HuH-7 (cell line): ENCODE data around the gene KIAA0513.
"Not testable (repeated sequence)": the region's sequence is repeated elsewhere in the genome, so short reads cannot be mapped to it uniquely, and the experiment has no call there.

ENCODE experiments used
- DNase-seq: peaks from one replicate; pipeline ENCODE4 v3.0.0; 2011; ENCODE audit warnings: low spot score

Gene KIAA0513

GRCh38 chr16:85051067-85051581, 23.5 kb downstream of the KIAA0513 start:
- DNase-seq, result no peak

- DNase-seq, result no peak
Observed at GRCh38 chr16:85051683-85052082, 24.1 kb downstream of the KIAA0513 start.

DNA sequence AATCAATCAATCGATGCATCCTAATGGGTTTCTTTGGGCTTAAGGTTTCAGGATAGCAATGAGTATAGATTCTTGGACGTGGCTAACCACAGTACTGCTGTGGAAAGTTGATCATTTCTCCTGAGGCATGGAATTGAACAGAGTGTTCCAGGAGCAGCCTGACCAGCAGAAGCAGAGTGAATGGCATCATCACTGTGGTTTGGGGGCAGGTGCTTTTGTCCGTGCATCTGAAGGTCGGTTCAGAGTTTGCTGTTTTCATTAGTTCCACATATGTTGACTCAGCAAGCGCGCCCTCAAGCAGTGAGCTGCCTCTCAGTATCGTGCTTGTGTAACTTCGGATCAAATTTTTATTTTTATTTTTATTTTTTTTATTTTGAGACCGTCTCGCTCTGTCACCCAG, 24.9 kb downstream of the KIAA0513 start:
- DNase-seq, result no peak

DNA sequence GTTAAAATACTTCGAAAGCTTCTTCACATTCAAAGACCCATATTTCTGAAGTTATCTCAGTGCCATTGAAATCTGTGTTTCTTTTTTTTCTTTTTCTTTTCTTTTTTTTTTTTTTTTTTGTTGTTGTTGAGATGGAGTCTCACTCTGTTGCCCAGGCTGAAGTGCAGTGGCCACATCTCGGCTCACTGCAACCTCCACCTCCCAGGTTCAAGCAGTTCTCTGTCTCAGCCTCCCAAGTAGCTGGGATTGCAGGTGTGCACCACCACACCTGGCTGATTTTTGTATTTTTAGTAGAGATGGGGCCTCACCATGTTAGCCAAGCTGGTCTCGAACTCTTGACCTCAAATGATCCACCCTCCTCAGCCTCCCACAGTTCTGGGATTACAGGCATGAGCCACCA, 26.7 kb downstream of the KIAA0513 start:
- not testable (repeated sequence) for DNase-seq

DNA sequence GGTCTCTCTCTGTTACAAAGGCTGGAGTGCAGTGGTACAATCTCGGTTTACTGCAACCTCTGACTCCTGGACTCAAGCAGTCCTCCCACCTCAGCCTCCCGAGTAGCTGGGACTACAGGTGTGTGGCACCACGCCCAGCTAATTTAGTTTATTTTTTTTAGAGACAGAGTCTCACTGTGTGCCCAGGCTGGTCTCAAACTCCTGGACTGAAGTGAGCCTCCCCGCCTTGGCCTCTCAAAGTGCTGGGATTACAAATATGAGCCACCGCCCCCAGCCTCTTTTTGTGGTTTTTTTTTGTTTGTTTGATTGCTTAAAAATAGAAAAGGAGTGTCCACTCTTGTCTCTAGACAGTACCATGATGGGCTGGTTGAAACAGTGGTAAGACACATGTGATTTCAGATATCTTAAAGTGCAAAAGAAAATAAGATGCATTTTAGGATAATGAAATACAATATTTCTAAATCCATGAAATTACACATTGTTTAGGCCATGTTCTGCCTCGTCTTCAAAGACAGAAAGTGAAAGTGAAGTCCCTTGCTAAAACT, 27.4 kb downstream of the KIAA0513 start:
- DNase-seq, result no peak

- no peak for DNase-seq
Observed at GRCh38 chr16:85055493-85056210, 28.1 kb downstream of the KIAA0513 start.

GRCh38 chr16:85056211-85056748, 28.7 kb downstream of the KIAA0513 start:
- peak; percentile 46 for DNase-seq

DNA sequence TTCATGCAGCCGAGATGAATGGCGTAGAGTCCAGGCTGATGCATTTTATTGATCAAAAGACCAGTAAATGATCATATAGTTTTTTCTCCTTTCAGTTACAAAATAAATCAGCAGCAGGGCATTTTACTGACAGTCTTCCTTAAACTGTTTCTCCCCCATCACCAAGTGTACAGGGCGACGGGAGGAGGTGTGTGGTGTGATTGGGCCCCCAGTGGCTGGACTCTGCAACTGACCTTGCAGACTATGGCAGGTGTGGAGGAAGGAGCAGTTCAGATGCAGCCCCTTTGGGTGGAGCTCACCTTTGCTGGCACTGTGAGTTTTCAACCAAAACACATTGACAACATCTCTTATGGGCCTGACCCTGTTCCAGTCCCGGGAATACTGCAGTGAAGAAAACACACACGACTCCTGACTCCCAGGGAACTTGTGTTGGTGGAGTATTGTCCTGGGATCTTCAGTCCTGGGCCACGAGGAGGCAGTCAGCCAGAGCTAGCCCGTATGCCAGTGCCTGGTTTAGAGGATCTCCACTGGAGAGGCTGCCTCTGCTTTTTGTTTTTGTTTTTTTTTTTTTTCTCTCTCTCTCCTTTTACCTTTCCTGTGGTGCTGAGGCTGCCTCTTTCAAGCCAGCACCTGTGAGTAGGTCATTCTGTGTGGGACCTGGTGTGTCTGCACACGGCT, 29.8 kb downstream of the KIAA0513 start:
- DNase-seq, result peak; percentile 70

DNA sequence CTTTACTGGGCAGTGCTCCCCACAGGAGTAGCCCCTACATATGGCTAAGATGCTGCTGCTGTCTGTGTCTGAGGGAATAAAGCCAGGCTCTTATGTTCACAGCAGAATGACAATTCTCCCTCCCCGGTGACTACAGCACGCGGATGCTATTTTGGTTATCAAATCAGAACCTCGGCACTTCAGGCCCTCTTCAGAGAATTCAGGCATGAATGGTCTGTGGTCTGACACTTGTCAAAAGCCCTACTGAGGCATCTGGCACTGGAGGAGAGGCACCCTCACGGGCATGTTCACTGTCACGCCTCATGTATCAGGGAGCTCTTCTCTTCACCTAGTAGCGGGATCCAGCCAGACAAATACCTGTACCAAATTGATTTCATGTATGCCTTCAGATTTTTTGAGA, 30.4 kb downstream of the KIAA0513 start:
- DNase-seq, result no peak

GRCh38 chr16:85058909-85059308, 31.3 kb downstream of the KIAA0513 start:
- DNase-seq, result no peak

GRCh38 chr16:85061566-85061965, 34.0 kb downstream of the KIAA0513 start:
- DNase-seq, result no peak

DNA sequence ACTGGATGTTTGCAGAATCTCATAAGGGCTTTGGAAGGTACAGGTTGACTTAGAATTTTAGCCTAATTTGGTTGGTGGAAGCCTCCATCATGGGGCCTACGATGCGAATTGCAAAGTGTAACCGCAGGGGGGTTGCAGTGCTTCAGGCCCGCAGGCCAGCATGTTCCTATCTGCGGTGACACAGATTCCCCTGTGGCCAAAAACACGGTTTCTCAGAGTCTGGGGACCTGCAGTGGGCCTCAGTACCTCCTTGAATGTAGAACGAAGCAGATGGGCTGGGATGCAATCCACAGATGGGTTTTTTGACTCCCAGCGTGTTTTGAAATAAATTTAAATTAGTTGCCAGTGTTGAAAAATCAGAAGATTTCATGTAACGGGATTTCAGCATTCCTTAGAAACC, 34.7 kb downstream of the KIAA0513 start:
- DNase-seq, result no peak

DNA sequence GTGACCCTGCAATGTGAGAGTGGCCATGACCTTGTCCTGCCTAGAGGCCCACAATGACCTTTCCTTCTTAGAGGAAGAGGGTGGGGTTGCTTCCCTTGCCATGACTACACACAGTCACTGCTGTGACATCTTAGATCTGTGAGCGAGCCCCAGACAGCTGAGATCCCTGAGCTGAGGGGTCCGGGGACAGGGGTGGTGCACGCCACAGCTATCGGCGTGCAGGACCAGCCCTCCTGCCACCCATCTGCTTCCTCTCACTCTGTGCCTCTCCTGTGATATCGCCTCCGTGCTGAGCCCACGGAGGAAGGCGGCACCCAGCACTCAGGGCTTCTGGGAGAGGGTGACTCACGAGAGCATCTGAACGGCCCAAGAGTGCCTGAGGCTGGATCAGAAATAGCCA, 35.2 kb downstream of the KIAA0513 start:
- no peak for DNase-seq

GRCh38 chr16:85064186-85064585, 36.6 kb downstream of the KIAA0513 start:
- no peak for DNase-seq

DNA sequence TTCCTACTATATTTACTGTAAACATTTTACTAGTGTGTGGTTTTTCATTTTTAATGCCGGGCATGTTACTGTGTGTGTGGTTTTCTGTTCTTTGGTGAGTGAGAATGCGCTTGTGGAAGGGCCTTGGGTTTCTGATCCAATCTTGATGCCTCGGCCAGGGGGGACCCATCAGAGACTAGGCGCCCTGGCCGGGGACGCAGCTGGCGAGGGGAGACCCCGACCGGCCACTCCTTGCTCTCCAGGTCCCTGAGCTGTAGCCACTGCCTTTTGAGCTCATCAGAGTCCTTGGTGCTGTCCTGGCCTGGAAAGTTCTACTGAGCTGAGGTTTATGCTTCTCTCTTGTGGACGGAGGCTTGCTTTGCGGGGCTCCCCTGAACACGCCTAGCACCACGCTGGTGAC, 37.5 kb downstream of the KIAA0513 start:
- no peak for DNase-seq

DNA sequence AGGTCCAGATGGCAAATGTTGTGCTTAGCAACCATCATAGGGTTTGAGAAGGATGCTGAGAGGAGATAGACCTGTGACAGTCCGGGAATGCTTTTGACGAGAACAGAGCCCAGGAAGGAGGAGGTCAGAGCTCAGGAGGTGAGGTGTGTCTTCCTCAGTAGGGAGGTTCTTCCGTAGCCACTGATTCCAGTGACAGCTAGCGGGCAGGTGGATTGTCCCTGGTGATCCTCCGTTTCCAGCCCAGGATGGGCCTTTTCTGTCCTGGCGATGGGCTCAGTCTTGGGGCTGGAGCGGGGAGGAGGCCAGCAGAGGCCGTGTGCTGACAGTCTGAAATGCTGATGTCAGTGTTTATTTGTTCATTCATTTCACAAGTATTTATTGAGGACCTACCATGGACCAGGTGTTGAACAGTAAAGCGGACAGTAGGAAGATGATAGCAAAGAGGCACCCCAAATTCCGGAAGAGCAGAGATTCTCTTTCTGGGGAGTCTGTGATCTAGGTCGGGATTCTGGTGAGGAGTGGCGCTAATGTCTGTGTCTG, 38.8 kb downstream of the KIAA0513 start:
- no peak for DNase-seq

- DNase-seq, result no peak
Observed at GRCh38 chr16:85067024-85067423, 39.4 kb downstream of the KIAA0513 start.

GRCh38 chr16:85067426-85067825, 39.8 kb downstream of the KIAA0513 start:
- no peak for DNase-seq

- DNase-seq, result no peak
Observed at GRCh38 chr16:85068746-85069145, 41.2 kb downstream of the KIAA0513 start.

DNA sequence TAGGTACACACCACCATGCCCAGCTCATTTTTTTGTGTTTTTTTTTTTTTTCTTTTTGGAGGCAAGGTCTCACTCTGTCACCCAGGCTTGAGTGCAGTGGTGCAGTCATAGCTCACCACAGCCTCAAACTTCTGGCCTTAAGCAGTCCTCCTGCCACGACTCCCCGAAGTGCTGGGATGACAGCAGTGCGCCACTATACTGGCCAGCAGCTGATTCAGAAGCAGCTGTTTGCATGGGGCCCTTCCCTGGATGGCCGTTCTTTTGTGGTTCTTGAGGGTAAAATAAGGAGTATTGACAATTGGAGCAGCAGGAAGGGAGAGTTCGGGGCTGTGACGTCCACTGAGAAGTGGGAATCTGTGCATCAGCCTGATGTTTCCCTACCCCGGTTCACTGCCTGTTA, 41.6 kb downstream of the KIAA0513 start:
- no peak for DNase-seq

GRCh38 chr16:85072076-85072860, 44.7 kb downstream of the KIAA0513 start:
- DNase-seq, result no peak

- DNase-seq, result no peak
Observed at GRCh38 chr16:85072947-85073346, 45.4 kb downstream of the KIAA0513 start.
